H1 (cell line): ENCODE data around the gene ZNF541. TPM values are rescaled to one million over a fixed set of nuclear protein-coding genes. Genes with fewer than 3 reads are reported as not detected.

Source experiments
- BACH1 ChIP-seq: IDR thresholded peaks from 2 replicates; pipeline ENCODE4 v1.6.1; 2012; ENCODE audit warnings: low read length, improper control_type of control experiment
- CHD2 ChIP-seq: IDR thresholded peaks from 2 replicates; pipeline ENCODE4 v1.6.1; 2012; ENCODE audit warnings: low read length, improper control_type of control experiment
- CREB1 ChIP-seq: IDR thresholded peaks from 2 replicates; pipeline ENCODE4 v1.6.1; 2012; ENCODE audit warnings: inconsistent platforms
- MAFK ChIP-seq: IDR thresholded peaks from 2 replicates; pipeline ENCODE4 v1.6.1; 2012; ENCODE audit warnings: low read depth, mild to moderate bottlenecking, improper control_type of control experiment, low read length
- PHF8 ChIP-seq: fragments of 200-600 bp; sonication (generic); conservative IDR thresholded peaks from 2 replicates; pipeline ENCODE4 v1.7.1; 2012; ENCODE audit warnings: low read depth, mild to moderate bottlenecking, inconsistent platforms, low read length, moderate library complexity
- POLR2A ChIP-seq, 2 experiments: IDR thresholded peaks; 1 replicate in 1 of 2; 2 replicates in 1 of 2; pipeline ENCODE4 v1.6.1; 2011; ENCODE audit warnings: low read depth in 2 of 2, low read length in 2 of 2, mild to moderate bottlenecking in 2 of 2; ENCODE audit errors: control extremely low read depth in 1 of 2
- RNF2 ChIP-seq: fragments of 200-900, 300-1000 bp; sonication (generic); IDR thresholded peaks from 2 replicates; pipeline ENCODE4 v1.7.1; 2016; ENCODE audit warnings: borderline replicate concordance, low read depth, mild to moderate bottlenecking, antibody characterized with exemption, low read length; ENCODE audit not compliant: poor library complexity, severe bottlenecking; ENCODE audit errors: missing control alignments
- SIN3A ChIP-seq, 2 experiments: IDR thresholded peaks in 1 of 2; conservative IDR thresholded peaks in 1 of 2; 2 replicates each; pipeline ENCODE4 v1.6.1; 2011 to 2012; ENCODE audit warnings: low read length in 2 of 2, improper control_type of control experiment in 1 of 2, low read depth in 1 of 2, mild to moderate bottlenecking in 1 of 2
- SP1 ChIP-seq: IDR thresholded peaks from 2 replicates; pipeline ENCODE4 v1.6.1; 2011; ENCODE audit warnings: low read depth, low read length
- SP2 ChIP-seq: IDR thresholded peaks from 2 replicates; pipeline ENCODE4 v1.6.1; 2012; ENCODE audit warnings: mild to moderate bottlenecking, low read length, inconsistent platforms
- TAF1 ChIP-seq: IDR thresholded peaks from 2 replicates; pipeline ENCODE4 v1.6.1; 2011; ENCODE audit warnings: mild to moderate bottlenecking, low read depth, low read length
- TBP ChIP-seq: IDR thresholded peaks from 2 replicates; pipeline ENCODE4 v1.6.1; 2011; ENCODE audit warnings: low read depth, low read length, improper control_type of control experiment
- ZNF274 ChIP-seq: IDR thresholded peaks from 2 replicates; pipeline ENCODE4 v1.7.0; 2012; ENCODE audit warnings: low read length, borderline replicate concordance; ENCODE audit errors: extremely low read depth
- polyA plus RNA-seq, 7 experiments: library from polyadenylated mRNA; depleted of rRNA in 3 of 7; stranded (reverse) in 5 of 7; unstranded in 2 of 7; fragments of >200 nt in 5 of 7; fragments of 200-250 nt in 2 of 7; gene quantifications; 1 replicate in 5 of 7; 2 replicates in 1 of 7; 4 replicates in 1 of 7; pipeline versions ENCODE4 v1.2.1 to v1.2.3, GENCODE V29; 2011 to 2013; ENCODE audit warnings: missing spikeins in 2 of 7, mixed read lengths in 2 of 7
- total RNA-seq: library from RNA; stranded (reverse); fragmentation: NEBNext Ultra II Directional; extraction: Animal tissue kit (Norgen Biotek cat#: 25700); gene quantifications from 2 replicates; pipeline ENCODE4 v1.2.1, GENCODE V29; 2021
- TF ChIP-seq, protein P1 (sequence below), 3 experiments: IDR thresholded peaks; 1 replicate in 2 of 3; 2 replicates in 1 of 3; pipeline versions ENCODE4 v1.5.1 to v1.6.1; 2011; ENCODE audit warnings: low read length in 3 of 3, mild to moderate bottlenecking in 3 of 3, inconsistent platforms in 2 of 3, low read depth in 1 of 3, moderate library complexity in 1 of 3; ENCODE audit not compliant: insufficient read depth in 1 of 3; ENCODE audit errors: control extremely low read depth in 1 of 3
- TF ChIP-seq, protein P2 (sequence below): IDR thresholded peaks from 2 replicates; pipeline ENCODE4 v1.6.1; 2012; ENCODE audit warnings: inconsistent platforms

The ZNF541 gene
- total and polyA plus RNA-seq, 2 of the 8 experiments (the other 6 are each of a cell fraction or from before 2014, with no cell fraction given) = 0.05 TPM; not detected in 1

DNA sequence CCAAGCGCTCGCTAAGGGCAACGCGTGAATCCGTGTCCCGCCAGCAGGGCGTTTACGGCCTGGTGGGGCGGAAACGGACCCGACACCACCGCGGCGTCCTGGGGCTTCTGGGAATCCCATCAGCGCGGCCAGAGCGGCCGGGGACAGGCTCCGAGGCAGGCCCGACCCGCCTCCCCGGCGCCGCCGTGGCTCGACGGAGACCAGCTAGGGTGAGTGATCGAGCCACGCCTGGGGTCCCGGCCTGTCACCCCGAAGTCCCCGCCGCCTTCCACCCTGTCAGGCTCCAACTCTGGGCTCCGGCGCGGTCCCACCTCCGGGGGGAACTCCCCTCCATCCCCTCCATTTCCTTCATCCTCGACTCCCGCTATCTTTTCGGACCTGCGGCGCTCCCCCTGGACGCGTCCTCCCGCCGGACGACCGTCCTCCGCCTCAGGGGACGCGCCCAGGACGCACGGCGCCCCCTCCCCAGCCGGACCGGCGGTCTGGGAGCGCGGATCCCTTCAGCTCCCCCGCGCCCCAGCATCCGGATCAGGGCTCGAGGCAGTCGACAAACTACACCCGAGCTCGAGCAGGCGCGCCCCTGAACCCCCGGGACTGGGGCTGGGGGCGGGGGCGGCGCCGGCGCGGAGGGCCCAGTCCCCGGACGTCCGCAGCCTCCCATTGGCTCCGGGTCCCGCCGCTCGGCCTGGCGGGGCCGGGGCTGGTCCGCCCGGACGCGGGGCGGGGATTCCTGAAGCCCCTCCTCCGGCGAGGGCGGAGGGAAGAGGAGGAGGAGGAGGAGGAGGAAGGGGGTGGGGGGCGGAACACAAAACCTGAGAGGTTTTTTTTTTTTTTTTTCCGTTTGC lies 35.3 kb upstream of the ZNF541 start (continued):
- TF ChIP-seq, protein P1, sequence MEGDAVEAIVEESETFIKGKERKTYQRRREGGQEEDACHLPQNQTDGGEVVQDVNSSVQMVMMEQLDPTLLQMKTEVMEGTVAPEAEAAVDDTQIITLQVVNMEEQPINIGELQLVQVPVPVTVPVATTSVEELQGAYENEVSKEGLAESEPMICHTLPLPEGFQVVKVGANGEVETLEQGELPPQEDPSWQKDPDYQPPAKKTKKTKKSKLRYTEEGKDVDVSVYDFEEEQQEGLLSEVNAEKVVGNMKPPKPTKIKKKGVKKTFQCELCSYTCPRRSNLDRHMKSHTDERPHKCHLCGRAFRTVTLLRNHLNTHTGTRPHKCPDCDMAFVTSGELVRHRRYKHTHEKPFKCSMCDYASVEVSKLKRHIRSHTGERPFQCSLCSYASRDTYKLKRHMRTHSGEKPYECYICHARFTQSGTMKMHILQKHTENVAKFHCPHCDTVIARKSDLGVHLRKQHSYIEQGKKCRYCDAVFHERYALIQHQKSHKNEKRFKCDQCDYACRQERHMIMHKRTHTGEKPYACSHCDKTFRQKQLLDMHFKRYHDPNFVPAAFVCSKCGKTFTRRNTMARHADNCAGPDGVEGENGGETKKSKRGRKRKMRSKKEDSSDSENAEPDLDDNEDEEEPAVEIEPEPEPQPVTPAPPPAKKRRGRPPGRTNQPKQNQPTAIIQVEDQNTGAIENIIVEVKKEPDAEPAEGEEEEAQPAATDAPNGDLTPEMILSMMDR (IDR thresholded peaks at IDR 0.05; ENCODE audit: control extremely low read depth in 1 of 3, insufficient read depth in 1 of 3, low read depth in 1 of 3, low read length in 3 of 3) = no peak
- TF ChIP-seq MAFK = no peak
- TF ChIP-seq RNF2 = no peak
- peak; percentile 26; the same call in 1 of the 2 replicates for TF ChIP-seq BACH1
- peak; percentile 83 for TF ChIP-seq SP1
- no peak for TF ChIP-seq ZNF274
- peak; percentile 40; the same call in 1 of the 2 replicates for TF ChIP-seq SP2
- TF ChIP-seq TAF1 = peak; percentile 68
- peak; percentile 77 for TF ChIP-seq PHF8
- TF ChIP-seq, protein P2, sequence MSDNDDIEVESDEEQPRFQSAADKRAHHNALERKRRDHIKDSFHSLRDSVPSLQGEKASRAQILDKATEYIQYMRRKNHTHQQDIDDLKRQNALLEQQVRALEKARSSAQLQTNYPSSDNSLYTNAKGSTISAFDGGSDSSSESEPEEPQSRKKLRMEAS = peak; percentile 23; the same call in 1 of the 2 replicates
- peak in 1 of 2 experiments; percentile 75; a peak in 1 of 3 replicates for TF ChIP-seq POLR2A (IDR thresholded peaks at IDR 0.05; ENCODE audit: control extremely low read depth in 1 of 2, low read depth in 2 of 2, low read length in 2 of 2)
- TF ChIP-seq CHD2 = peak; percentile 49; the same call in 1 of the 2 replicates
- peak; percentile 73 to 76; a peak in 2 of 4 replicates for TF ChIP-seq SIN3A (conservative IDR thresholded peaks at IDR 0.05 in 1 of 2, IDR thresholded peaks at IDR 0.05 in 1 of 2; ENCODE audit: low read depth in 1 of 2, low read length in 2 of 2)
- 0 out of 2 replicates have a peak, but pooled peaks have one; percentile 14 for TF ChIP-seq CREB1
- no peak; the same call in 1 of the 2 replicates for TF ChIP-seq TBP
- TF ChIP-seq, all 59 proteins: peak for 16
